OCI-M2 (cell line): ENCODE data around the gene ARHGEF3.

ENCODE experiments used
- DNase-seq: peaks from one replicate; lab custom pipeline; 2025; ENCODE audit not compliant: unreplicated experiment; lab: John Stamatoyannopoulos, UW

The ARHGEF3 gene

GRCh38 chr3:56796202-56796601, 5.5 kb downstream of the ARHGEF3 start:
- no peak for DNase-seq

DNA sequence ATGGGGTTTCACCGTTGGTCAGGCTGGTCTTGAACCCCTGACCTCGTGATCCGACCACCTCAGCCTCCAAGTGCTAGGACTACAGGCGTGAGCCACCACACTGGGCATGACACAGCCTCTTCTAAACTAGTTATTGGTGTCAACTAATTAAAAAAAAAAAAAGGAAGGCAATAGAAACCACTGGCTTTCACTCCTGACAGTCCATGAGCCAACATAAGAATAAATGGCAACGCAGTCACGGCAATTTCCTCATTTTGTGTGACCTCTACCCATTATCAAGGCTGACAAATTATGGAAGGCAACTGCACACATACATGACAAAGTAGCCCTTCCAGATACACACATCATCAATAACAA, 5.9 kb downstream of the ARHGEF3 start:
- no peak for DNase-seq

DNA sequence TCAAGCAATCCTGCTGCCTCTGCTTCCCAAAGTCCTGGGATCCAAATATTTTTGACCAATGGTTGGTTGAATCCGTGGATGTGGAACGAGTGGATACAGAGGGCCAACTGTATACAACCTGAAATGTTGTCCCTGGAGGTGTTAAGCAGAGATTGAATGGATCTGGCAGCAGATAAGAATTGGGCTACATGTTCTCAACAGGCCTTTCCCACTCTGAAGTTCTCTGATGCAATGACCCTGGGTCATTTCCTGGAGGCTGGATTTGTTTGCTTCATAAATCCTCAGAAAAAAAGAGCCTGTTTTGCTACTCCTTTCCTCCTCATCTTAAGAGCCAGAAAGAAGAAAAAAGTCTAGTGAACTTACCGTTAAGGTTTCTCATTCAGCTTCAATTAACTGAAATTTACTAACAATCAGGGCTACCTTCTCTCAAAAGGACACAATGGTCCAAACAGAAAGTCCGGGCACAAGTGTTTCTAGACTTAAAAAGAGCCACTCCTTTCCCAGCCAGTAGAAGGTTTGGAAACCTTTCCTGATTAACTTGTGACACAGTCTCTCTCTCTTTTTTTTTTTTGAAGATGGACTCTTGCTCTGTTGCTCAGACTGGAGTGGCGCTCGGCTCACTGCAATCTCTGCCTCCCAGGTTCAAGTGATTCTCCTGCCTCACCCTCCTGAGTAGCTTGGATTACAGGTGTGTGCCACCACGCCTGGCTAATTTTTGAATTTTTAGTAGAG, 6.5 kb downstream of the ARHGEF3 start:
- DNase-seq, result no peak

DNA sequence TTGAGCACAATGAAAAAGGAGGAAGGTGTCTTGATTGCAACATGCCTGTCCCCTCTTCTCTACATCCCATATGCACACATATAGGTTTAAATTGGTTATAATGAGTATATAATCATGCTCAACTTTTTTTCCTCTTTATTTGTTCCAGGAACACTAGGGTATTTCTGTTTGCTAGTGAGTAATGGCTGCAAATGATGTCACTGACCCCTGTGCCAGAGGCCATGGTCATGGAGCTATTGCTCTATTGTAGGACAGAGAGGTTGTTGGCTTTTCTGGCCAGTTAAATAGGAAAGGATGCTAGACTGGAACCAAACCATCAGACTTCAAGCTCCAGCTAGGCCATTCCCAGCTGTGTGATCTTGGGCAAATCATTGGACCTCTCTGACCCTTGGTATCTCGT, 9.6 kb downstream of the ARHGEF3 start:
- no peak for DNase-seq

GRCh38 chr3:56790016-56790821, 11.5 kb downstream of the ARHGEF3 start:
- DNase-seq, result no peak

DNA sequence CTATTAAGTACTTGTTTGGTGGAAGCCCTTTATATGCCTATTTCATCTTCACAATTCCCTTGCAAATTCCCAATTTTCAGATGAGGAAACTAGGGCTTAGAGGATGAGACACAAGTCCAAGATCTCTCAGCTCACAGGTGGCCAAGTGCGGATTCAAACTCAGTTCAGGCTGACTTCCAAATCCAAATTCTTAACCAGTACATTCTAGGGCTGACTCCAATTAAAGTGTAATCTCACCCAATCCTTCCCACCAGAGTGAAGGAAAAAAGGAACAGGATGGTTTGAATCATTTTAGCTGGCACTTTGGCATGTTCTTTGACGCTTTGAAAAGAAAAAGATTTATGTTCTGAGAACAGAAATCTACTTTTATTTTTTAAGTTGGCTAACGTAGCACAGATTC, 12.7 kb downstream of the ARHGEF3 start:
- DNase-seq, result no peak

DNA sequence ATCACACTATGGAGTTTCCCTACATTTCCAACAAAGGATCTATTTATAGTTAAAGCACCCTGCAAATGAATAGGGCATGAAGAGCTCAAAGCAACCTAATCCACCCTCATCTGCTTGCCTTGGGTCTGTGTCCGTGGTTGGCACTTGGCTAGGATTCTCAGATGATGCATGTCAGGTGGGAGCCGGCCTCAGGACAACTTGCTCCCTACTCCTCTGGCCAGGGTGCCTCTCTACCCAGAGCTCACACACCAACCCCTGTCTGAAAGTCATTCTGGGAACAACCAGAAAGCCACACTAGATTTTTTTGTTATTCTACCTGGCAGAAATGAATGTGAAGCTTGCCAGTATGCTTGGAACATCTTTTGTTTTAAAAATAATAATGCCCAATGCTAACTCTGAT, 13.2 kb downstream of the ARHGEF3 start:
- DNase-seq, result no peak

DNA sequence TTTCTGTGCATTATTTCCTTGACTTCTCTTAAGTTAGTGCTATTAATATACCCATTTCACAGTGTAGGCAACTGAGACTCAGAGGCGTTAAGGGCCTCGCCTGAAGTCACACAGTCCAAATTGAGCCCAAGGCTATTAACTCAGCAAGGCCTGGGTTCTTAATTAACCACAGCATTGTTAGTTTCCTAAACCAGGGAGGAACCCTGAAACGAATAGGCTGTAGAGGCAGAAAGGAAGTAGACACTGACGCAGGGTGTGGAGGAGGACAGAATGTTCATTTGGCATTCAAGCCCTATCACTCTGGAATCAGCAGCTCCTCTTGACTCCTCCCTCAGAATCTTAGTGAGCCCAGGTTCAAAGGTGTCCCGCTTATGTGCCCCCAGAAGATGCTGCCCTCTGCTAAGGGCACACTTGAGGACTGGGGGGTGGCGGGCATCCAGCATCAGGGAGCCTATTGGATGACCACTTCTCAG, 13.9 kb downstream of the ARHGEF3 start:
- no peak for DNase-seq

DNA sequence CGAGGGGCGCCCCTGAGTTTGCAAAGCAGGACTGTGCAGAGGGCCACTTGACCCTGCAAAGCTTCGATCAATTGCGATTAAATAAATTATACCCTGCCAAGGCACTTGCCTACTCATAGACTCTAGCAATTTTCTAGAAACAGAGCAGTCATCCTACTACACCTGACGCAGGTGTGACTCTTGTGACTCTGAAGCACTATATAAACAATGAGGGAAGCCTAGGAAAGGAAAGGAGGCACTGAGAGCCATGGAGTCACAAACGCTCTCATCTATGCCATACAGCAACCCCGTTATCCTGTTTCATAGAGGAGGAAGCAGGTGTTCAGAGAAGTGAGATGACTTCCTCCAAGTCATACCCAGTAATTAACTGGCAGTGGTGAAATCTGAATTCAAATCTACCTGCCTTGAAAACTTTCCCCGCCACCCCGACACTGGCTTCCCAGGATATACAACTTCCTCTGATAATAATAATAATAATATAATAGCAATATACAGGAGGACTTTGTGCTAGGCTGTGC, 14.4 kb downstream of the ARHGEF3 start:
- DNase-seq, result no peak

DNA sequence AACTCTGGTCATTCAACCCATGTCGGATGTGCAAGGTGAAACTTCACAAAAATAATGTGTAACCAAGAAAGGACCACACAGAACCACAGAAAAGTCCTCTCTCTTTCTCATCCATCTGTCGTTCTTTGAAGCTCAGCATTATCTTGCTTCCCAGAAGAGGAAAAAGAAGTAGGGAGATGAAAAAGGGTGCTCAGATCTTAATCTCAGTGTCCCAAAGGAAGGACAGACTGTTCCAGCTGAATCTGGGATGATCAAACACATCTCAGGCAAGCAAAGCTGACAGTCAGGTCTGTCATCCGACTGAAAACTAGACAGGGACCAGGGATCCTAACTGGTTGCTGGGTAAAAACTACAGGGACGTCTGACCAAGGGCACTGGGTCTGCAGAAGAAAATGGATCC, 16.2 kb downstream of the ARHGEF3 start:
- no peak for DNase-seq

- no peak for DNase-seq
Observed at GRCh38 chr3:56784448-56785001, 17.2 kb downstream of the ARHGEF3 start.

DNA sequence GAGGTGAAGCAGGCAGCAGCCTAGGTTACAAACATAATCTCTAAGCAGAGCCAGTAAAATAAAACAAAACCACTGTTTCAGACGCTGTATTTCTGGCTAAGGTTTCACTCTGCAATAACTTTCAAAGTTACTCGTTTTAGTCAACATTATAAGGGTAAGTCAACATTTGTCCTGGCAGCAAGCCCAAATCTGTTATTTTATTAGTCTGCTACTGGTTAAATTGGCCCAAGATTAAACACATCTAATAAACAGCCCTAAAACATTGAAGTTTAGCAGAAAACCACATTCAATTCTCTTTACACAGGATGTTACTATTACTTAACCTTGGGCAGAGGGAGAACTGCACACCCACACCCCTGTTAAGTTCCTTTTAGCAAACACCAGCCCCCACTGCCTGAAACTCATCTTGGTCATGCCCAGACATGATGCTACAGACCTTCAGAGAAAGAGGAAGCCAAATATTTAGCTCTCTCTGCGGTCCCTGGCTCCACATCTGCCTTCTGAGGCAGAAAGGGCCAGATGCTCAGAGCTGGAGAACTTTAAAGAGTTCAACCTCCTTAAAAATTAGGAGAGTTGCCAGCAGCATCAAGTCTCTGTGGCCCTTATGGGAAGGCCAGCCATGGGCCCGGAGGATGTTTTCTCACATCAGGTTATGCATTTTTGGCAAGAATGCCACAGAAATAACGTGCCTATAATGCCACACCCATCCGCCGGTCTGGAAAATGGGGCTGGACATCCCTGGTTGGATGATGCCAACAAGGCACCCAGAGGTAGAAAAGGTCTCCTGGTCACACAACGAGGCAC, 17.9 kb downstream of the ARHGEF3 start:
- DNase-seq, result no peak

DNA sequence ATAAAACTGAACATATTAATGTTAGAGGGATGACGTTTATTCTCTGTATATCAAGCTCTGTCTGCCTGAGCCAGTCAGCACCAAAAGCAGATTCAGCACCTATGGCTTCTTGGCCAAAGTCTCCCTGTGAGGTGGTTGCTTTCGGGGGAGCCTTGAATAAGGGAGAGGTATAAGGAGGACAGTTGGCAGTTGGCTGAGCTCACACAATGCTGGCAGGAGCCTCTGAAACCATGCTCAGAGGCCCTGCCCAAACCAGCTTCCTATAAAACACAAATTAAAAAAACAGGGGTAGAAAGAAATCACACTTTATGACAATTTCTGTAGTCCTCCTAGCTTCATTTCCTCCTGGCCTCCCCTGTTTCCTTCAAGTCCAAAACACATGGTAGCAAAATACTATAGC, 18.8 kb downstream of the ARHGEF3 start:
- no peak for DNase-seq

GRCh38 chr3:56782215-56782614, 19.5 kb downstream of the ARHGEF3 start:
- no peak for DNase-seq

DNA sequence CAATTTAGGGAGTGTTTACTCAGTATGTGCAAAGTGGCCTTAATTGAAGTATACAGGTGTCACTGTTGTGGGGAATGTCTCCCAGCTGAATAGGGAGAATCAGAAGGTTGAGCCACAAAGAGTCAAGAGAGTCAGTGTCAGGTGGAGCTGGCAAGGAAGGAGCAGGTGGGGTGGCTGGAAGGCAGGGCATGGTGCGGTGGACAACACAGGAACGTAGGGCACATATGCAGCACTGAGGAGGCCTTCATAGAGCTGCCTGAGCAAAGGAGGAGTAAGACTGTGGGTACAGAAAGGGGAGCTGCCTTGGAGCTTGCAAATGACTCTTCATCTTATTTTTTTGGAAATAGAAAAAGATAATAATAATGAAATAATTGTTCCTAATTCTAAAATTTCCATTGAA, 20.0 kb downstream of the ARHGEF3 start:
- DNase-seq, result no peak

GRCh38 chr3:56780936-56781335, 20.8 kb downstream of the ARHGEF3 start:
- no peak for DNase-seq

- DNase-seq, result no peak
Observed at GRCh38 chr3:56778893-56779292, 22.9 kb downstream of the ARHGEF3 start.

DNA sequence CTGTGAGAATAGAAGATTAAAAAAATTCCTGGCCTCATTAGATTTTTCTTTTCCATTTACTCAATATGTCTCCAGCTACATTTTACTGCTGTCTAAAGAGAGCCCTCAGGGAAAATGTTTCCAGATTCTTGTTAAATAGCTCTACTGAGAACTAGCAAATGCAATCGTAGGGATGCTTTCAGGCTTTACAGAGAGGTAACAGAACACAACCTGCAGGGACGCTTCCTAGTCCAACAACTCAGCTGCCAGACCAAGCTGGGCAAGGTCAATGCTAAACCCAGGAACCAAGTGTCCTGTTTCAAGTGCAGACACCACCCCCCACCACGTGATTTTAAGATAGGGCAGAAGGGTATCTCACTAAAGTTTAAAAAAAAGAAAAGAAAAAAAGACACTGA, 25.2 kb downstream of the ARHGEF3 start:
- no peak for DNase-seq

- DNase-seq, result no peak
Observed at GRCh38 chr3:56775838-56776555, 25.8 kb downstream of the ARHGEF3 start.

- DNase-seq, result no peak
Observed at GRCh38 chr3:56775445-56775837, 26.3 kb downstream of the ARHGEF3 start.

GRCh38 chr3:56773986-56774385, 27.8 kb downstream of the ARHGEF3 start:
- DNase-seq, result no peak
